ENCODE data around the gene FRMD5.
"Not testable (repeated sequence)": the region's sequence is repeated elsewhere in the genome, so short reads cannot be mapped to it uniquely, and the experiment has no call there.

The FRMD5 gene

GRCh38 chr15:43851251-43851650, 343.8 kb downstream of the FRMD5 start:
- H4K8ac ChIP-seq (ENCODE audit: low read length), result no peak overlapping the region
- no peaks in the 10 kb centered on the region for H3K4me1 ChIP-seq (ENCODE audit: control insufficient read depth, insufficient read depth, low read depth, low read length)
- H3K9ac ChIP-seq (ENCODE audit: low read length), result no peak overlapping the region
- H2AK5ac ChIP-seq (ENCODE audit: low read length, severe bottlenecking), result no peak overlapping the region
- no peak overlapping the region for H3K4ac ChIP-seq (ENCODE audit: low read depth in 1 of 2, low read length in 2 of 2)
- H3K27ac ChIP-seq (ENCODE audit: low read length, poor library complexity, severe bottlenecking), result no peak overlapping the region
- H3K36me3 ChIP-seq (ENCODE audit: control insufficient read depth in 1 of 2, insufficient read depth in 2 of 2, low read depth in 1 of 2, low read length in 2 of 2), result peaks cover 0 to 6% of the 10 kb centered on the region in 2 experiments
- H2BK12ac ChIP-seq (ENCODE audit: low read length in 2 of 2), result no peak overlapping the region
- no peak overlapping the region for H2BK120ac ChIP-seq (ENCODE audit: low read depth, low read length)
- H3K27me3 ChIP-seq (ENCODE audit: control insufficient read depth in 1 of 2, insufficient read depth in 1 of 2, low read length in 2 of 2), result no peaks in the 10 kb centered on the region
- H3K23ac ChIP-seq (ENCODE audit: low read length in 2 of 2), result no peak overlapping the region
- H3K79me1 ChIP-seq (replicated peaks; ENCODE audit: low read length, poor library complexity, severe bottlenecking), result no peaks in the 10 kb centered on the region
- H3K4me2 ChIP-seq (ENCODE audit: low read length, poor library complexity, severe bottlenecking), result no peak overlapping the region
- WGBS, result 100% methylated on average over 2 of the region's 3 CpGs
- no peak overlapping the region for H3K14ac ChIP-seq (ENCODE audit: low read length in 2 of 2)
- H2BK5ac ChIP-seq (ENCODE audit: low read depth, low read length, poor library complexity, severe bottlenecking), result no peak overlapping the region
- no peak overlapping the region for H3K4me3 ChIP-seq (ENCODE audit: insufficient read depth in 1 of 2, low read depth in 1 of 2, low read length in 2 of 2)
- no peak for DNase-seq
- no peak overlapping the region for H2AFZ ChIP-seq (ENCODE audit: low read depth, low read length)
- no peak overlapping the region for H3K18ac ChIP-seq (ENCODE audit: low read depth in 1 of 2, low read length in 2 of 2)
- H3K9me3 ChIP-seq (ENCODE audit: control insufficient read depth, low read length), result no peaks in the 10 kb centered on the region
- H4K91ac ChIP-seq (ENCODE audit: low read length), result no peak overlapping the region
- H2BK15ac ChIP-seq (ENCODE audit: low read depth, poor library complexity, severe bottlenecking), result no peak overlapping the region

GRCh38 chr15:43845421-43845820, 349.6 kb downstream of the FRMD5 start:
- Histone ChIP-seq H2BK120ac (ENCODE audit: low read depth, low read length) (no peak overlapping the region), H2BK12ac (ENCODE audit: low read length in 2 of 2) (no peak overlapping the region), H3K23ac (ENCODE audit: low read length in 2 of 2) (no peak overlapping the region), H3K4ac (ENCODE audit: low read depth in 1 of 2, low read length in 2 of 2) (no peak overlapping the region), H2BK5ac (ENCODE audit: low read depth, low read length, poor library complexity, severe bottlenecking) (no peak overlapping the region), H3K18ac (ENCODE audit: low read depth in 1 of 2, low read length in 2 of 2) (no peak overlapping the region), H3K9me3 (ENCODE audit: control insufficient read depth, low read length) (no peaks in the 10 kb centered on the region), H3K4me1 (ENCODE audit: control insufficient read depth, insufficient read depth, low read depth, low read length) (no peaks in the 10 kb centered on the region), H3K4me2 (ENCODE audit: low read length, poor library complexity, severe bottlenecking) (no peak overlapping the region), H3K4me3 (ENCODE audit: insufficient read depth in 1 of 2, low read depth in 1 of 2, low read length in 2 of 2) (no peak overlapping the region), H2AFZ (ENCODE audit: low read depth, low read length) (no peak overlapping the region), H2BK15ac (ENCODE audit: low read depth, poor library complexity, severe bottlenecking) (no peak overlapping the region), H3K9ac (ENCODE audit: low read length) (no peak overlapping the region), H3K14ac (ENCODE audit: low read length in 2 of 2) (no peak overlapping the region), H3K79me1 (replicated peaks; ENCODE audit: low read length, poor library complexity, severe bottlenecking) (no peaks in the 10 kb centered on the region), H4K91ac (ENCODE audit: low read length) (no peak overlapping the region), H4K8ac (ENCODE audit: low read length) (no peak overlapping the region), H3K27ac (ENCODE audit: low read length, poor library complexity, severe bottlenecking) (no peak overlapping the region), H3K36me3 (ENCODE audit: control insufficient read depth in 1 of 2, insufficient read depth in 2 of 2, low read depth in 1 of 2, low read length in 2 of 2) (peaks cover 0 to 3% of the 10 kb centered on the region in 2 experiments), H3K27me3 (ENCODE audit: control insufficient read depth in 1 of 2, insufficient read depth in 1 of 2, low read length in 2 of 2) (no peaks in the 10 kb centered on the region), H2AK5ac (ENCODE audit: low read length, severe bottlenecking) (no peak overlapping the region)
- no peak for DNase-seq

DNA sequence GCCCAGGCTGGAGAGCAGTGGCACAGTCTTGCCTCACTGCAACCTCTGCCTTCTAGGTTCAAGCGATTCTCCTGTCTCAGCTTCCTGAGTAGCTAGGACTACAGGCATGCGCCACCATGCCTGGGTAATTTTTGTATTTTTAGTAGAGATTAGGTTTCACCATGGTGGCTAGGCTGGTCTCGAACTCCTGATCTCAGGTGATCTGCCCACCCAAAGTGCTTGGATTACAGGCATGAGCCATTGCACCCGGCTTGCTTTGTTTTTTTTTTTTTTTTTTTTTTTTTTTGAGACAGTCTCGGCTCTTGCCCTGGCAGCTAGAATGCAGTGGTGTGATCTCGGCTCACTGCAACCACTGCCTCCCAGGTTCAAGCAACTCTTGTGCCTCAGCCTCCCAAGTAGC, 362.6 kb downstream of the FRMD5 start:
- not testable (repeated sequence) for H3K4me2 ChIP-seq (ENCODE audit: low read length, poor library complexity, severe bottlenecking); H4K8ac ChIP-seq (ENCODE audit: low read length); H3K27me3 ChIP-seq (ENCODE audit: control insufficient read depth in 1 of 2, insufficient read depth in 1 of 2, low read length in 2 of 2); H2AFZ ChIP-seq (ENCODE audit: low read depth, low read length); H3K4me3 ChIP-seq (ENCODE audit: insufficient read depth in 1 of 2, low read depth in 1 of 2, low read length in 2 of 2); H3K4ac ChIP-seq (ENCODE audit: low read depth in 1 of 2, low read length in 2 of 2); H3K27ac ChIP-seq (ENCODE audit: low read length, poor library complexity, severe bottlenecking); H2BK120ac ChIP-seq (ENCODE audit: low read depth, low read length); H3K9ac ChIP-seq (ENCODE audit: low read length); H3K36me3 ChIP-seq (ENCODE audit: control insufficient read depth in 1 of 2, insufficient read depth in 2 of 2, low read depth in 1 of 2, low read length in 2 of 2); H2AK5ac ChIP-seq (ENCODE audit: low read length, severe bottlenecking); H3K18ac ChIP-seq (ENCODE audit: low read depth in 1 of 2, low read length in 2 of 2); H3K14ac ChIP-seq (ENCODE audit: low read length in 2 of 2); H3K23ac ChIP-seq (ENCODE audit: low read length in 2 of 2); DNase-seq; H3K4me1 ChIP-seq (ENCODE audit: control insufficient read depth, insufficient read depth, low read depth, low read length); H2BK12ac ChIP-seq (ENCODE audit: low read length in 2 of 2); H2BK5ac ChIP-seq (ENCODE audit: low read depth, low read length, poor library complexity, severe bottlenecking); H3K9me3 ChIP-seq (ENCODE audit: control insufficient read depth, low read length); H2BK15ac ChIP-seq (ENCODE audit: low read depth, poor library complexity, severe bottlenecking); H4K91ac ChIP-seq (ENCODE audit: low read length)
- H3K79me1 ChIP-seq (replicated peaks; ENCODE audit: low read length, poor library complexity, severe bottlenecking), result peaks cover 11% of the 10 kb centered on the region
- 100% methylated on average over 4 of the region's 6 CpGs for WGBS

GRCh38 chr15:43831519-43832052, 363.5 kb downstream of the FRMD5 start:
- H4K8ac ChIP-seq (ENCODE audit: low read length); H3K4me2 ChIP-seq (ENCODE audit: low read length, poor library complexity, severe bottlenecking); H3K9me3 ChIP-seq (ENCODE audit: control insufficient read depth, low read length); H3K23ac ChIP-seq (ENCODE audit: low read length in 2 of 2); H3K27ac ChIP-seq (ENCODE audit: low read length, poor library complexity, severe bottlenecking); H3K36me3 ChIP-seq (ENCODE audit: control insufficient read depth in 1 of 2, insufficient read depth in 2 of 2, low read depth in 1 of 2, low read length in 2 of 2); H3K27me3 ChIP-seq (ENCODE audit: control insufficient read depth in 1 of 2, insufficient read depth in 1 of 2, low read length in 2 of 2); H3K4me1 ChIP-seq (ENCODE audit: control insufficient read depth, insufficient read depth, low read depth, low read length); H3K9ac ChIP-seq (ENCODE audit: low read length); H2BK15ac ChIP-seq (ENCODE audit: low read depth, poor library complexity, severe bottlenecking); H3K79me1 ChIP-seq (replicated peaks; ENCODE audit: low read length, poor library complexity, severe bottlenecking); H3K14ac ChIP-seq (ENCODE audit: low read length in 2 of 2); H4K91ac ChIP-seq (ENCODE audit: low read length); H2BK5ac ChIP-seq (ENCODE audit: low read depth, low read length, poor library complexity, severe bottlenecking); DNase-seq; H2AFZ ChIP-seq (ENCODE audit: low read depth, low read length); H3K18ac ChIP-seq (ENCODE audit: low read depth in 1 of 2, low read length in 2 of 2); H2AK5ac ChIP-seq (ENCODE audit: low read length, severe bottlenecking); H2BK120ac ChIP-seq (ENCODE audit: low read depth, low read length); H3K4me3 ChIP-seq (ENCODE audit: insufficient read depth in 1 of 2, low read depth in 1 of 2, low read length in 2 of 2); H3K4ac ChIP-seq (ENCODE audit: low read depth in 1 of 2, low read length in 2 of 2); H2BK12ac ChIP-seq (ENCODE audit: low read length in 2 of 2): not testable (repeated sequence)
- 98% methylated on average over 14 of the region's 14 CpGs for WGBS

All from mesenchymal stem cell (in vitro differentiated cells and primary cell).